SIG-M5 treated with dmso at 0.1 percent for 504 hours (cell line): ENCODE measurements around the gene ZYG11A.
"Not testable (repeated sequence)": the region's sequence is repeated elsewhere in the genome, so short reads cannot be mapped to it uniquely, and the experiment has no call there.

Experiments
- DNase-seq: peaks from one replicate; lab custom pipeline; 2025; ENCODE audit not compliant: unreplicated experiment; lab: John Stamatoyannopoulos, UW

Gene ZYG11A

GRCh38 chr1:52842643-52843310 is at the start of gene ZYG11A:
Gene ZYG11A, plus strand, starts transcription at chr1:52842760. Its CDS starts 124 bp downstream, at chr1:52842884.
- DNase-seq = peak; percentile 8

- not testable (repeated sequence) for DNase-seq
Measured at GRCh38 chr1:52793717-52794116, 48.8 kb upstream of the ZYG11A start.

- no peak for DNase-seq
Measured at GRCh38 chr1:52795464-52795863, 47.1 kb upstream of the ZYG11A start.

- DNase-seq = no peak
Measured at GRCh38 chr1:52798331-52798730, 44.2 kb upstream of the ZYG11A start.

- DNase-seq = no peak
Measured at GRCh38 chr1:52801011-52801410, 41.5 kb upstream of the ZYG11A start.

- not testable (repeated sequence) for DNase-seq
Measured at GRCh38 chr1:52804083-52804482, 38.5 kb upstream of the ZYG11A start.

- no peak for DNase-seq
Measured at GRCh38 chr1:52814465-52814864, 28.1 kb upstream of the ZYG11A start.

GRCh38 chr1:52820830-52821229 is 21.7 kb upstream of the ZYG11A start:
- DNase-seq = not testable (repeated sequence)

- DNase-seq = peak; percentile 26
Measured at GRCh38 chr1:52825868-52826267, 16.7 kb upstream of the ZYG11A start.

GRCh38 chr1:52834798-52835197 is 7.8 kb upstream of the ZYG11A start:
- DNase-seq = no peak

GRCh38 chr1:52836035-52836434 is 6.5 kb upstream of the ZYG11A start:
- DNase-seq = no peak

GRCh38 chr1:52839175-52839574 is 3.4 kb upstream of the ZYG11A start:
- DNase-seq = not testable (repeated sequence)

- not testable (repeated sequence) for DNase-seq
Measured at GRCh38 chr1:52845119-52845518, 2.6 kb downstream of the ZYG11A start.

GRCh38 chr1:52848423-52848822 is 5.9 kb downstream of the ZYG11A start:
- DNase-seq = no peak

- no peak for DNase-seq
Measured at GRCh38 chr1:52850951-52851350, 8.4 kb downstream of the ZYG11A start.

GRCh38 chr1:52852854-52853253 is 10.3 kb downstream of the ZYG11A start:
- DNase-seq = no peak

- no peak for DNase-seq
Measured at GRCh38 chr1:52855584-52855983, 13.0 kb downstream of the ZYG11A start.

GRCh38 chr1:52856026-52856425 is 13.5 kb downstream of the ZYG11A start:
- DNase-seq = no peak

- DNase-seq = no peak
Measured at GRCh38 chr1:52857443-52857842, 14.9 kb downstream of the ZYG11A start.

- DNase-seq = no peak
Measured at GRCh38 chr1:52862666-52863458, 20.3 kb downstream of the ZYG11A start.

GRCh38 chr1:52867087-52867863 is 24.7 kb downstream of the ZYG11A start:
- DNase-seq = peak; percentile 25

GRCh38 chr1:52869727-52870126 is 27.2 kb downstream of the ZYG11A start:
- DNase-seq = not testable (repeated sequence)
